HG02938 (cell line): Measurements from ENCODE around the gene ZNF516.

ENCODE experiments used
- ATAC-seq: cut with Tn5 transposase; IDR thresholded peaks from one replicate; pipeline ENCODE4 v1.9.1; 2021; ENCODE audit warnings: mild to moderate bottlenecking, moderate library complexity; ENCODE audit not compliant: unreplicated experiment

ZNF516 gene

GRCh38 chr18:76514573-76514972, 19.5 kb upstream of the ZNF516 start:
- no peak for ATAC-seq

- ATAC-seq: no peak
Observed at GRCh38 chr18:76507830-76508385, 12.9 kb upstream of the ZNF516 start.

GRCh38 chr18:76506974-76507764, 12.1 kb upstream of the ZNF516 start:
- no peak for ATAC-seq

GRCh38 chr18:76506395-76506794, 11.4 kb upstream of the ZNF516 start:
- ATAC-seq: no peak

- no peak for ATAC-seq
Observed at GRCh38 chr18:76505614-76506013, 10.6 kb upstream of the ZNF516 start.

GRCh38 chr18:76504749-76505148, 9.7 kb upstream of the ZNF516 start:
- no peak for ATAC-seq

- ATAC-seq: no peak
Observed at GRCh38 chr18:76503649-76504386, 8.8 kb upstream of the ZNF516 start.

- no peak for ATAC-seq
Observed at GRCh38 chr18:76502551-76502950, 7.5 kb upstream of the ZNF516 start.

GRCh38 chr18:76499637-76500340, 4.7 kb upstream of the ZNF516 start:
- peak; percentile 94 for ATAC-seq

GRCh38 chr18:76499021-76499420, 4.0 kb upstream of the ZNF516 start:
- no peak for ATAC-seq

- ATAC-seq: no peak
Observed at GRCh38 chr18:76498064-76498463, 3.0 kb upstream of the ZNF516 start.

- no peak for ATAC-seq
Observed at GRCh38 chr18:76497021-76497420, 2.0 kb upstream of the ZNF516 start.

GRCh38 chr18:76496194-76496890, 1.3 kb upstream of the ZNF516 start:
- no peak for ATAC-seq

- peak; percentile 11 for ATAC-seq
Observed at GRCh38 chr18:76495435-76496193, 572 bp upstream of the ZNF516 start.

GRCh38 chr18:76494231-76495005, 624 bp downstream of the ZNF516 start:
- ATAC-seq: no peak

- ATAC-seq: peak; percentile 11
Observed at GRCh38 chr18:76493213-76494161, 1.6 kb downstream of the ZNF516 start.

GRCh38 chr18:76492669-76493212, 2.3 kb downstream of the ZNF516 start:
- ATAC-seq: peak; percentile 59
